HEK293T (cell line): ENCODE data around the gene KIF25.

Experiments used
- ELF4 ChIP-seq: fragments of 450-650 bp; IDR thresholded peaks from 2 replicates; pipeline ENCODE4 v1.6.1; 2017; ENCODE audit warnings: antibody characterized with exemption
- FOXA1 ChIP-seq: fragments of 450-650 bp; IDR thresholded peaks from 2 replicates; pipeline ENCODE4 v1.6.1; 2016; ENCODE audit warnings: mild to moderate bottlenecking
- FOXK2 ChIP-seq: fragments of 450-650 bp; IDR thresholded peaks from 2 replicates; pipeline ENCODE4 v1.6.1; 2016; ENCODE audit warnings: mild to moderate bottlenecking
- L3MBTL2 ChIP-seq: fragments of 450-650 bp; conservative IDR thresholded peaks from 2 replicates; pipeline ENCODE4 v1.6.1; 2016; ENCODE audit warnings: mild to moderate bottlenecking
- NFRKB ChIP-seq: fragments of 450-650 bp; IDR thresholded peaks from 2 replicates; pipeline ENCODE4 v1.6.1; 2016; ENCODE audit warnings: mild to moderate bottlenecking, moderate library complexity
- SP1 ChIP-seq: fragments of 450-650 bp; IDR thresholded peaks from 2 replicates; pipeline ENCODE4 v1.6.1; 2017

DNA sequence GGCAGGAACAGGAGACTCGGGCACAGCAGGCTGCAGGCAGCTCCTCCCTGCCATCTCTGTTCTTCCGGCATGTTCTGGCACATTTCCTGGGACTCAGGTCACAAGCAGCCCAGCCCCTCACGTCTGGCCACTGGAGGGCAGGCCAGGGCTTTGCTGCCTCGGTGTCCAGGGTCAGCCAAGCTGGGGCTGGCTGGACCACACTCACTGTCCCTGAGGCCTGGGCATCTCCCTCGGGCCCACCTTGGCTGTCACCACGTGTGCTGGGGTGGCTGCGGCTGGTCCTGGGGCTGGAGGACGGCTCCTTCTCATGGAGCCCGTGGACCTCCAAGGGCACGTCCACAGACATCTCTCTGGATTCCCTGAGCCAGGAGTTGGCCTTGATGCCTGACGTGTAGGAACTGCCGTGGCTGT, 63.1 kb downstream of the KIF25 start:
- TF ChIP-seq ELF4 = no peak
- TF ChIP-seq NFRKB = no peak
- no peak for TF ChIP-seq FOXK2
- no peak for TF ChIP-seq SP1
- TF ChIP-seq FOXA1 = no peak
- no peak for TF ChIP-seq L3MBTL2
